Fibroblast of lung (primary cell): ENCODE data around the gene ADCY5. TPM values are rescaled to one million over a fixed set of nuclear protein-coding genes. Genes with fewer than 3 reads are reported as not detected.

Source experiments
- DNase-seq, 2 donors: peaks; one replicate each; pipeline versions ENCODE4 v3.0.0 to v3.0.0-alpha.2; 2010; ENCODE audit warnings: low read depth in 2 of 2
- H2AFZ ChIP-seq: 2 replicates; pipeline ENCODE4 v1.5.1; 2012; ENCODE audit warnings: low read length, control low read depth, inconsistent platforms
- H3K27ac ChIP-seq: 2 replicates; pipeline ENCODE4 v1.5.1; 2011; ENCODE audit warnings: low read length, control low read depth; ENCODE audit not compliant: insufficient read depth
- H3K27me3 ChIP-seq: 2 replicates; pipeline ENCODE4 v1.5.1; 2011; ENCODE audit warnings: mild to moderate bottlenecking, low read length; ENCODE audit not compliant: control insufficient read depth, insufficient read depth
- H3K36me3 ChIP-seq: 2 replicates; pipeline ENCODE4 v1.5.1; 2011; ENCODE audit warnings: low read length; ENCODE audit not compliant: control insufficient read depth, insufficient read depth
- H3K4me1 ChIP-seq: 2 replicates; pipeline ENCODE4 v1.5.1; 2011; ENCODE audit warnings: low read length; ENCODE audit not compliant: control insufficient read depth, insufficient read depth; ENCODE audit errors: extremely low read depth
- H3K4me2 ChIP-seq: 2 replicates; pipeline ENCODE4 v1.5.1; 2011; ENCODE audit warnings: low read length, control low read depth; ENCODE audit not compliant: insufficient read depth; ENCODE audit errors: extremely low read depth
- H3K4me3 ChIP-seq, 4 experiments: fragments of 200-600 bp in 1 of 4; sonication (generic) in 1 of 4; replicated peaks in 1 of 4; 2 replicates each; pipeline ENCODE4 v1.5.1; 2011 to 2016; ENCODE audit warnings: low read length in 4 of 4, low read depth in 3 of 4, mild to moderate bottlenecking in 3 of 4, control low read depth in 2 of 4, inconsistent platforms in 1 of 4, mixed read lengths in 1 of 4; ENCODE audit not compliant: insufficient read depth in 1 of 4; ENCODE audit errors: control extremely low read depth in 1 of 4
- H3K79me2 ChIP-seq: 2 replicates; pipeline ENCODE4 v1.5.1; 2012; ENCODE audit warnings: mild to moderate bottlenecking, low read length, inconsistent platforms; ENCODE audit not compliant: control insufficient read depth, insufficient read depth
- H3K9ac ChIP-seq: 2 replicates; pipeline ENCODE4 v1.5.1; 2011; ENCODE audit warnings: mild to moderate bottlenecking, low read length, control low read depth; ENCODE audit not compliant: insufficient read depth
- H3K9me3 ChIP-seq: 2 replicates; pipeline ENCODE4 v1.5.1; 2012; ENCODE audit warnings: low read depth, low read length; ENCODE audit not compliant: control insufficient read depth, insufficient read depth
- H4K20me1 ChIP-seq: 2 replicates; pipeline ENCODE4 v1.5.1; 2011; ENCODE audit warnings: low read length; ENCODE audit not compliant: control insufficient read depth, insufficient read depth; ENCODE audit errors: extremely low read depth
- CTCF ChIP-seq, 2 donors: IDR thresholded peaks in 1 of 2; conservative IDR thresholded peaks in 1 of 2; 1 replicate in 1 of 2; 2 replicates in 1 of 2; pipeline ENCODE4 v1.5.1; 2011 to 2012; ENCODE audit warnings: low read length in 2 of 2, control low read depth in 1 of 2, inconsistent platforms in 1 of 2, low read depth in 1 of 2, mild to moderate bottlenecking in 1 of 2
- EZH2 ChIP-seq: IDR thresholded peaks from 2 replicates; pipeline ENCODE4 v1.5.1; 2012; ENCODE audit warnings: low read length, control low read depth, mild to moderate bottlenecking; ENCODE audit errors: missing control alignments
- polyA plus RNA-seq, 2 donors: library from polyadenylated mRNA; depleted of rRNA in 1 of 2; stranded (reverse) in 1 of 2; unstranded in 1 of 2; fragments of >200 nt; gene quantifications; 2 replicates each; pipeline ENCODE4 v1.2.1, GENCODE V29; 2011 to 2012; ENCODE audit warnings: missing spikeins in 1 of 2
- total RNA-seq: library from RNA; depleted of rRNA; stranded (reverse); fragments of >200 nt; gene quantifications from 2 replicates; pipeline ENCODE4 v1.2.1, GENCODE V29; 2014

ADCY5 gene
- total and polyA plus RNA-seq, 2 donors (not counting 1 experiment from before 2014, with no cell fraction given) = 0.11 to 0.50 TPM

- H2AFZ ChIP-seq = no peak overlapping the region
- no peak overlapping the region for H3K27ac ChIP-seq
- no peak for TF ChIP-seq EZH2
- no peak for TF ChIP-seq CTCF (conservative IDR thresholded peaks at IDR 0.05 in 1 of 2, IDR thresholded peaks at IDR 0.05 in 1 of 2; ENCODE audit: low read depth in 1 of 2, low read length in 2 of 2)
- peaks cover 23% of the 10 kb centered on the region for H3K27me3 ChIP-seq
- DNase-seq = no peak
- H3K9me3 ChIP-seq = no peaks in the 10 kb centered on the region
- H3K4me2 ChIP-seq = no peak overlapping the region
- H3K4me3 ChIP-seq = no peak overlapping the region
- H4K20me1 ChIP-seq = peaks cover 2% of the 10 kb centered on the region
- H3K4me1 ChIP-seq = no peaks in the 10 kb centered on the region
- no peaks in the 10 kb centered on the region for H3K36me3 ChIP-seq
- no peak overlapping the region for H3K9ac ChIP-seq
- H3K79me2 ChIP-seq = no peaks in the 10 kb centered on the region
Measured at GRCh38 chr3:123375014-123375940, 73.6 kb downstream of the ADCY5 start.

DNA sequence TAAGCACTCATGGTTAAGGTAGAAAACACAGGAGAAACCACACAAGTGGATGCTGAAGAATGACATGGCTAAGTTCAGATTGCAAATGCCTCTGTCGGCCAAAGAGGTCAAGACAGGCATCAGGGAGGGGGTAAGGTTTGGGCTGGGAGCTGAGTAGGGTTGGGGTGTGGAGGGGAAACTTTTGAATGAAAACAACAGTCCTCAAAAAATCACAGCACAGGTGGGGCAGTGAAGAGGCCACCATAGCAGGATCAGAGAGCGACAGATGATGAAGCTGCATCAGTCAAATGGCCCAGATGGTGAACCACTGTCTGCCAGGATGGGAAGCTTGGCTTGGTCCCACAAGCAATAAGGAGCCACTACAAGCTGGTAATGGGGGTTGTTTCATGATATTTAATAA is 74.9 kb downstream of the ADCY5 start:
- H4K20me1 ChIP-seq = peaks cover 2% of the 10 kb centered on the region
- no peak overlapping the region for H3K4me2 ChIP-seq
- H3K9ac ChIP-seq = no peak overlapping the region
- H3K4me3 ChIP-seq = no peak overlapping the region
- no peak for TF ChIP-seq EZH2
- TF ChIP-seq CTCF (conservative IDR thresholded peaks at IDR 0.05 in 1 of 2, IDR thresholded peaks at IDR 0.05 in 1 of 2; ENCODE audit: low read depth in 1 of 2, low read length in 2 of 2) = no peak
- no peaks in the 10 kb centered on the region for H3K4me1 ChIP-seq
- no peaks in the 10 kb centered on the region for H3K9me3 ChIP-seq
- no peak overlapping the region for H2AFZ ChIP-seq
- no peaks in the 10 kb centered on the region for H3K36me3 ChIP-seq
- H3K27ac ChIP-seq = no peak overlapping the region
- peaks cover 23% of the 10 kb centered on the region for H3K27me3 ChIP-seq
- no peaks in the 10 kb centered on the region for H3K79me2 ChIP-seq
- DNase-seq = no peak

DNA sequence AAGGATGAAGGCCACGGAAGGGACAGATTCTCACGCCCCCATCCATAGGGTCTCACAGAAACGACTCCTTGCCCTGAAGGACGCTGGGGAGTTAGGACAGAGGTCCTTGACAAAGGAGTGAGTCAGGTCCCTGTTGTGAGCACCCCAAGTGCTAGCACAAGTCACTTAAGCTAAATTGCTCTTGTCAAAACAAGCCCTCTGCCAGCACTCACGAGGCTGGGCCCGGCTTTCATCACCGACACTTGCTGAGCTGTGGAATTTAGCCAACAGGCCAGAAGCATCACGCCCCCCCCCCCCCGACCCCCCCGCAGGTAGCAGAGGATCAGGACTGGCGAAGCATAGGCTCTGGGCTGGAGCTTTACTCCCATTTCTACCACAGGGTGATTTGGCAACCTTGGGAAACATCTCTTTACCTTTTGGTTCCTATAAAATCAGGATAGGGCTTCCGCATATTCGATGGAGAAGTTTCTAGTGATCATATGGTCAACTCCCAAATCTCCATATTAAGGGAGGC is 75.4 kb downstream of the ADCY5 start:
- no peaks in the 10 kb centered on the region for H3K79me2 ChIP-seq
- no peak overlapping the region for H2AFZ ChIP-seq
- no peak overlapping the region for H3K4me3 ChIP-seq
- peaks cover 2% of the 10 kb centered on the region for H4K20me1 ChIP-seq
- H3K27me3 ChIP-seq = peaks cover 23% of the 10 kb centered on the region
- no peaks in the 10 kb centered on the region for H3K4me1 ChIP-seq
- no peaks in the 10 kb centered on the region for H3K9me3 ChIP-seq
- no peak for DNase-seq
- no peak for TF ChIP-seq EZH2
- TF ChIP-seq CTCF (conservative IDR thresholded peaks at IDR 0.05 in 1 of 2, IDR thresholded peaks at IDR 0.05 in 1 of 2; ENCODE audit: low read depth in 1 of 2, low read length in 2 of 2) = no peak
- no peak overlapping the region for H3K9ac ChIP-seq
- no peak overlapping the region for H3K4me2 ChIP-seq
- no peak overlapping the region for H3K27ac ChIP-seq
- no peaks in the 10 kb centered on the region for H3K36me3 ChIP-seq
